HG03066 (cell line): Measurements from ENCODE around the gene IGSF11.
"Not testable (repeated sequence)": the region's sequence is repeated elsewhere in the genome, so short reads cannot be mapped to it uniquely, and the experiment has no call there.

Source experiments
- ATAC-seq: cut with Tn5 transposase; IDR thresholded peaks from one replicate; pipeline ENCODE4 v1.9.1; 2021; ENCODE audit warnings: low read depth; ENCODE audit not compliant: unreplicated experiment

The IGSF11 gene, protein sequence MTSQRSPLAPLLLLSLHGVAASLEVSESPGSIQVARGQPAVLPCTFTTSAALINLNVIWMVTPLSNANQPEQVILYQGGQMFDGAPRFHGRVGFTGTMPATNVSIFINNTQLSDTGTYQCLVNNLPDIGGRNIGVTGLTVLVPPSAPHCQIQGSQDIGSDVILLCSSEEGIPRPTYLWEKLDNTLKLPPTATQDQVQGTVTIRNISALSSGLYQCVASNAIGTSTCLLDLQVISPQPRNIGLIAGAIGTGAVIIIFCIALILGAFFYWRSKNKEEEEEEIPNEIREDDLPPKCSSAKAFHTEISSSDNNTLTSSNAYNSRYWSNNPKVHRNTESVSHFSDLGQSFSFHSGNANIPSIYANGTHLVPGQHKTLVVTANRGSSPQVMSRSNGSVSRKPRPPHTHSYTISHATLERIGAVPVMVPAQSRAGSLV

DNA sequence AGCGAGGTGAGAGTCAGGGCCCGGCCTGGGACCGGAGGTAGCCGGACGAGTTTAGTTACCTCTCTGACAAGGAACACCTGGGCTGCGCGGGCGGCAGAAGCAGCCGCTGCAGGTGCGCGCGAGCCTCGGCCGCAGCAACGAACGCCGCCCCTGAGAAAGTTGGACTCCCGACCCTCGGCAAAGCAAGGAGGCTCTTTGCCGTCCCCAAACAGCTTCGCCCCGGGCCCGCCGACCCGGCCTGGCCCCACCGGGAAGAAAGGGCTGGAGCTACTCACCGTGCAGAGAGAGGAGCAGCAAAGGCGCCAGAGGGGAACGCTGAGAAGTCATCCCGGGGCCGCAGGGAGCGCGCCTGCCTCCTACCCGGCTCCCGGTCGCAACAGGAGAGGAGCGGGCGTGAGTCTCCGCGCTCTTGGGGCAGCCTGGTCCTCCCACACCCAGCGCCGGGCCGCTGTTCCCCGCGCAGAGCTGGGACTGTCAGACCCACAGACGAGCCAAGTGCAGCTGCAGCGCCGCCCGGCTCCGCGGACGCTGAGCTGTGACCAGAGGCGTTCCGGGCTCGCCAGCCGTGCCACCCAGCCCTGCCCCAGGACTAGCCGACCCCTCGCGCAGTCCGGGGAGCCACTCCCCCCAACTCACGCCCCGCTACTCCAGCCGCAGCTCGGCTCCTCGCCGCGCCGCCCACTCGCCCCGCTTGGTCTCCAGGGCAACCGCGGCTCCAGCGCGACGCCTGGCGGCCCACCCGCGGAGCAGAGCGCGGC lies at the start of gene IGSF11:
IGSF11 (minus strand) TSS at position 591 of the 758 bp plus-strand sequence; CDS start at position 327, 264 bp downstream.
- ATAC-seq = peak; percentile 92

DNA sequence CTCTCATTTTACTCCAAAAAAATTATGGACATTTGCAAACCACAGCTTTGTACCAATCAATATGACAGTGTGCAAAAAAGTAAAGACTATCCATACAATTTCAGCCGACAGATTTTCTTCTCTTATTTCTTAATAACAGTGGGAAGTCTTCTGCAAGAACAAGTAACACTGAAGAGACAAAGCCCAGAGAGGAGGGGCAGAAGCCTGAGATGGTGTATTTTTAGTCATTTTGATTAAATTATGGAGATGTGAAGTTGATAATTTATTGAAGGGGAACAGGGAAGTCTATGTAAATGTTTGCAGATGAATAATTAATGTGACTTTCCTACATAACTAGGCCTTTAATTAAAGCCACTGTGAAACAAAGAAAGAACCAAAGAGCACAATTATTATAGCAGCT lies 45.7 kb upstream of the IGSF11 start:
- no peak for ATAC-seq

DNA sequence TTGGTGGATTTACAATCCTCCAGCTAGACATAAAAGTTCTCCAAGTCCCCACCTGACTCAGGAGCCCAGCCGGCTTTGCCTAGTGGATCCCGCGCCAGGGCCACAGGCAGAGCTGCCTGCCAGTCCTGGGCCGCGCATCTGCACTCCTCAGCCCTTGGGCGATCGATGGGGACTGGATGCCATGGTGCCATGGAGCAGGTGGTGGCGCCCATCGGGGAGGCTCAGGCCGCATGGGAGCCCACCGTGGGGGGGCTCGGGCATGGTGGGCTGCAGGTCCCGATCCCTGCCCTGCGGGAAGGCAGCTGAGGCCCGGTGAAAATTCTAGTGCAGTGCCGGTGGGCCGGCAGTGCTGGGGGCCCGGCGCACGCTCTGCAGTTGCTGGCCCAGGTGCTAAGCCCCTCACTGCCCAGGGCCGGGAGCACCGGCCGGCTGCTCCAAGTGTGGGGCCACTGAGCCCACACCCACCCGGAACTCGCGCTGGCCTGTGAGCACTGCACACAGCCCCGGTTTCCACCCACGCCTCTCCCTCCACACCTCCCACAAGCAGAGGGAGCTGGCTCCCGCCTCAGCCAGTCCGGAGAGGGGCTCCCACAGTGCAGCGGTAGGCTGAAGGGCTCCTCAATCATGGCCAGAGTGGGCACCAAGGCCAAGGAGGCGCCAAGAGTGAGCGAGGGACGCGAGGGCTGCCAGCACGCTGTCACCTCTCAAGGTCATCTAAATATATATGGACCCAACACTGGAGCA lies 38.8 kb upstream of the IGSF11 start:
- ATAC-seq = no peak

DNA sequence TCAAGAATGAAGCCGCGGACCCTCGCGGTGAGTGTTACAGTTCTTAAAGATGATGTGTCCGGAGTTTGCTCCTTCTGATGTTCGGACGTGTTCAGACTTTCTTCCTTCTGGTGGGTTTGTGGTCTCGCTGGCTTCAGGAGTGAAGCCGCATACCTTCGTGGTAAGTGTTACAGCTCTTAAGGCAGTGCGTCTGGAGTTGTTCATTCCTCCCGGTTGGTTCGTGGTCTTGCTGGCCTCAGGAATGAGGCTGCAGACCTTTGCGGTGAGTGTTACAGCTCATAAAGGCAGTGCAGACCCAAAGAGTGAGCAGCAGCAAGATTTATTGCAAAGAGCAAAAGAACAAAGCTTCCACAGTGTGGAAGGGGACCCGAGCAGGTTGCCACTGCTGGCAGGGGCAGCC lies 37.8 kb upstream of the IGSF11 start:
- ATAC-seq = not testable (repeated sequence)

DNA sequence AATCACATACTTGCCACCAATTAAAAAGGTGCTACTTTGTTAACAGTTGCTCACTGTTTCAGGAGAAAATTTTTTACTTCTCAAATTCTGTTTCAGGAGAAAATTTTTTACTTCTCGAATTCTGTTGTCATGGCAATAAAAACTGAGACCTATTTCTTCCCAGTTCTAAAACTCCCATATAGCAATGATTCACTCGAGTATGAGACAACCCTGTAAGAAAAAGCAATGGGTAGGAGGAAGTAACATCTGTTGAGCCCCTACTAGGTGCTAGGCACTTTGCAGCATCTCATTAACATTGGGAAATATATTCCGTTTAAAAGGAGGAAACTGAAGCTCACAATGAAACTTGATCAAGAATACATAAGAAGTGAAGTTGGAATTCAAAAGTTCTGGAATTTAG lies 35.1 kb upstream of the IGSF11 start:
- no peak for ATAC-seq

DNA sequence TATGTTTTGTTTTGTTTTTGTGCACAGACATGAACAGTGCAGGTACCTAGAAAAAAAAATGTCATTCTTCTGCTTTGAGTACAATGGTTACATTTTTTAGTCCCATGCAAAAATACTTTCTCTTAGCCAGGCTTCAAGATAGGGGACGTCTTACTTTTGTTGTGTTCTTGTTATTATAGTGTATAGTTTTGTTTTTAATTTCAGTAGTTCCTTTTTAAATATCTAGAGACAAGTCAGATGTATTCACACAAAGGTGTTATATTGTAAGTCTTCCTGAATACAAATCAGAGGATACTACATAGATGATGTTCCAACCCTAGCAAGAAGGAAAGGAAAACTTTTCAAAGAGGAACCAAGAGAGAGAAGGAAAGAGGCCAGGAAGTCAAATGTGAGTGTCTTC lies 28.8 kb upstream of the IGSF11 start:
- no peak for ATAC-seq

DNA sequence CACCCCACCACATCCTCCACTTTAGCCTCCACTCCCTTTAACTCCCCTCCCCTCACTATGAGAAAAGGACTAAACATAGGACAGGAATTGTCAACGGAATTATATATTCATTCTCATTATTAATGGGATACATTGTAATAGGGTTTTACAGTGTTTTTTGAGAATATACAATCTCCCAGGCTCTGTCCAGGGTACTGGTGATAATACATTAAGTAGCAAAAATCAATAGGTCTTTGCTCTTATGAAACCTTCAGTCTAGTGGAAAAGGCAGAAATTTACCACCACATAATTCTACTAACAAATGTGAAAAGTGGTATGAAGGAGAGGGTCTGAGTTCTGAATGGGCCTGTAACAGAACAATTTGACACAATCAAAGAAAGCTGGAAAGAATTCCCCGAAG lies 28.2 kb upstream of the IGSF11 start:
- ATAC-seq = no peak

DNA sequence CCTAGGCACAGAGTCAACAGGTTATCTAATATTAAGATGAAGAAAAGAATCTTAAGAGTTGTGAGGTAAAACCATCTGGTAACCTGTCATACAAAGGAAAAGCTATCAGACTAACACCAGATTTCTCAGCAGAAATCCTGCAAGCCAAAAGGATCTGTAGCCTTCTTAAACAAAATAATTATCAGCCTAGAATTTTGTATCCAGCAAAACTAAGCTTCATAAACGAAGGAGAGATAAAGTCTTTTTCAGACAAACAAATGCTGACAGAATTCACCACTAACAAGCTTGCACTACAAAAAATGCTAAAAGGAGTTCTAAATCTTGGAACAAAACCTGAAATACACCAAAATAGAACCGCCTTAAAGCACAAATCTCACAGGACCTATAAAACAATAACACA lies 9.9 kb upstream of the IGSF11 start:
- no peak for ATAC-seq

DNA sequence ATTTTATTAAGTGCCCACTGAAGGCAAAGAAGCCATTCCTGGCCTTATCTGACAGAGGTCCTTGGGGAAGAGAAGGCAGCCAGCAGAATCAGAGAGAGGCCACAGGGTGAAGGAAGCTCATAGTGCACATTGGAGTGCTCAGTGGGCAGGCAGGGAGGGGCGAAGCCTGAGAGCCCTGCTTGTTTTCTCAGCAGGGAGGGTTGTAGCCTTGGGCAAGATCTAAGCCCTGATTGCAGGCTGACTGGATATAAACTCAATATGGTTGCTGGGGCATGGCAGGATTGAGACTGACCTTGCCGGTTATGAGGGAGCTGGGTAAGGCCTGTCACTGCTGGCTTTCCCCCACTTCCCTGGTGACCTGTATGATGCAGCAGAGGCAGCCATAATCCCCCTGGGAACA lies 7.5 kb upstream of the IGSF11 start:
- no peak for ATAC-seq

DNA sequence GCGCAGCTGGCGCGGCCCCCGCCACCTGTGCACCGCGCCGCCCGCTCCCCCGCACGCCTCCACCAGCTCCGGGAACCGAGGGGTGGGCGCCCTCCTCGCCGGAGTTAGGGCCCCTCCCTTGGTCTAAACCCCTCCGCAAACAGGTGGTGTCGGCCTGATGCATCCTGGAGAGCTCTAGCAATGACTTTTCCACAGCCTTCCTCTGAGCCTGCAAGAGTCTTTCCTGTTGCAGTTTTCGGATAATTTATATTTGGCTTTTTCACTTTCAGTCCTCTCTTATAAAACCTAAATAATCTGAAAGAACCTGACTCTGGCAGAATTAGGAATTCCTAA lies 334 bp upstream of the IGSF11 start:
- no peak for ATAC-seq

DNA sequence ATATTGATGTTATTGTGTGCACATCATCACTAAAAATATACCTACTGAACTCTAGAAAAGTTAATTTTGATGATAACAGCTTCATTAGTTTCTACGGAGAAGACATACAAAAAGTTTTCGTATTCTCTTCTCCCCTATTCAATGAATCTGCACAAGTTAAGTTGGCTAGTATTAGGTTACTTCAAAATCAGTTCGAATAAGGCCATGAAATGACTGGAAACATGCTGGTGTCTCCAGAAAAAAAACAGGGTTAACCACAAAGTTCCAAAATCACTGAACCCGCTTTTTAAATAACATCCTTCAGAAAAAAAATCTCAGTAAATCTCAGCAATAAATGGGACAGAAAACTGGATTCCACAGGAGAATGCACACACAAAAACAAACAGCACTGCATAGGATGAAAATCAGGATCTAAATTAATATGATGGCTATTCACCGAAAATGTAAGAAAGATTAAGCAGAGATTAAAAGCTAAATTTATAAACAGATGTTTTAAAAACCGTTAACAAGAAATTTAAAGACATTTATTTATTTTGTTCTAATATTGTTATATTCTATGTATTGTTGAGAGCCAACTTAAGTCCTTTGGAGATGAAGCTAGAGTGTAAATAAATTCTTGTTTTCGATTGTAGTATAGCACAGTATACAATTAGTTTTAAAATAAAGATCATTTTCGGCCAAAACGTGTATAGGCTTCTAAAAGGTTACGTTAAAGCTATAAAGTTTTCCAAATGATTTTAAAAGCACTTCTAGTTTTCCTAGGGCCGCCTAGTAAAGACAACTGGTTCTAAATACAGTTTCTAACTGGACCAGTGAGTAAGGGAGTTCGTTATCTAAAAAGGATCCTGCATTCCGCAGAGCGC lies 1.0 kb downstream of the IGSF11 start:
- no peak for ATAC-seq

DNA sequence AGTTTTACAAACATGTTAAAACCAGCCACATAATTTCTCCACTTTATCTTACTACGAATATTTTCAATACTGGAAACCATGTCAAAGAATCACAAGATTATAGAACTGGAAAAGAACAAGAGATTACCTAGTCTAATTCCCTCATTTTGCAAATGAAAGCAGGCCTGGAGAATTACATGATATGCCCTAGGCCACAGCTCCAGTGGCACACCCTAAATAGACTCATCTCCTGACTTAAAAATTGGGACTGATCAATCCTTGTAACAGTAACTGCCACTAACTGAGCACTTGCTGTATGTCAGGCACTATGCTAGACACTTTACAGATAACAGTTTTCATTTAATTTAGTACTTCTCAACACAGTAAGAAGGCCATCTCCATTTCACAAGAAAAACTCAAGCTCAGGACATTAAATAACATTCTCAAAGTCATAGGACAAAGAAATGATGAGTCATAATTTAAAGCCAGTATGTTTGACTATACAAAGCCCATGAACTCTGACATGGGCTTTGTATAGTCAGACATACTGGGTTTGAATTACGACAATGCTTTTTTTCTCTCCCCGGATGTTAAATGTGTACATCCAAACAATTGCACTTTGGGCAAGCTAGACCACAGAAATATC lies 9.4 kb downstream of the IGSF11 start:
- ATAC-seq = no peak

DNA sequence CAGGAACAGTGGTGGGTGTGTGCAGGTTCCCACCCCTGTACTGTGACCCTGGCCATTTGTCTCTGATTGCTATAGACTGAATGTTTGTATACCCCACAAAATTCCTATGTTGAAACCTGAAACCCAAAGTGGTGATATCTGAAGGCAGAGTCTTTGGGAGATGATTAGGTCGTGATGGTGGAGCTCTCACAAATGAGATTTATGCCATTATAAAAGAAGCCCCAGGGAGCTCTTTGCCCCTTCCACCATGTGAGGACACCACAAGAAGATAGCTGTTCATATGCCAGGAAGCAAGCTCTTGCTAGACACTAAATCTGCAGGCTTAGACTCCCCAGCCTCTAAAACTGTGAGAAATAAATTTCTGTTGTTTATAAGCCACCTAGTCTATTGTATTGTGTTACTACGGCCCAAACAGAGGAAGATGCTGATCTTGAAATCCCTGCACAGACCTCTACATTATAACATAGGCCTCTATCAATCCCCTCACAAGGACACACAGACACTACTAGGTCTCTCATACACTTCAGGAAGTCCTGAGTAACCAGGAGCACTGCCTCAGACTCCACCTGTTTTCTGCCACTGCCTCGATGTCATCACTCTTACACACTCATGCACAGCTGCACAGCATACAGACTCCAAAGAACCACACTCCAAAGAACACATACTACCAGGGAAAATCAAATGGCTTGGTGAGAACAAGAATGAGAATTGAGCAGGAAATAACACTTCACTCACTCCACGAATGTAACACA lies 14.7 kb downstream of the IGSF11 start:
- ATAC-seq = no peak

DNA sequence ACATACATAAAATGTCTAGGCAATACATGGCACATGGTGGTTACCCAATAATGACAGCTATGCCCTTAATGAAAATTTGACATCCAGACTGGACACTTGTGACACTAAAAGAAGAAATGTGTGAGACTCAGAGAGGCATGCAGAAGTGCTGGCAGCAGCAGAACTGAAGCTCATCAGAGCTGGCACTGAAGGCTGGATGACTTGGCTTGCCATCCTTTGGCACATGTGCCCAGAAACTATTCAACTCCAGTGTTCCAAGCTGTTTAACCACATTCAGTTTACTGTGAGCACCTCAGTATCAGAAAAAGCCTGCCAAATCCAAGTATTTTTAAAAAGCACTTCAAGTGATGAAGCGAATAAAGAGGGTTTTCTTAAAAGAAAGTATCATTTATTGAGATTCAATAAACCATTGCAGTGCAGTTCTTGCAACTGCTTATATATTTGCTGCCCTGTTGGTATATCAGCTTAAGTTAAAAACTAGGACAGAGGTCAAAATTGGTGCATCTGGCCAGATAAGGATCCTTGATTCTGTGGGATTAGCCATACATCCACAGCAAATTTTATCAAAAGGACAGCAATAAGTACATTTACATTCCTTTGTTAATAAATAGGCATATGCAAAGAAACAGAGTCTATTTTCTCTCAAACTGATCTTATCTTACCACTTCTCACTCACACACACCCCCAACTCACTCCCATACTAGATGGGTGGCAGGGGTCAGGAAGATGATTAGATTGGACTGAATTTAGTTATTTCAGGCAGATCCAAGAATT lies 15.8 kb downstream of the IGSF11 start:
- ATAC-seq = no peak

DNA sequence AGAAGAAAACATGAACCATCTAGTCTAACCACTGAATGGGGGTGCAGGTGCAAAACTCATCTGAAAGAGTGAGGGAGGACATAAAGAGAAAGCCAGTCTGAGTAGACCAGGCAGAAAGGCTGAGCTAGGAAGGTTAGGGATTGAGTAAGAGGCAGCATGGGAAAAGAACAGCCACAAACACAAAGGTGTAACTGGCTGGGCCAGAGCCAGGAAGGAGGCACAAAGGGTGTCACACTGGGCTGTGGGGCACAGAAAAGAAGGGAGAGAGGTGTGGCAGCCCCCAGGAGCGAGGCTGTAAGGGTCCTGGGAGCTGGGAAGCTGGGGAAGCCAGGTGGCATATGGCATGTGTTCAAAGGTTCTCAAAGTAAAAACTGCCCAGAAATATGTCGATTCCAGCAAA lies 18.7 kb downstream of the IGSF11 start:
- ATAC-seq = no peak

DNA sequence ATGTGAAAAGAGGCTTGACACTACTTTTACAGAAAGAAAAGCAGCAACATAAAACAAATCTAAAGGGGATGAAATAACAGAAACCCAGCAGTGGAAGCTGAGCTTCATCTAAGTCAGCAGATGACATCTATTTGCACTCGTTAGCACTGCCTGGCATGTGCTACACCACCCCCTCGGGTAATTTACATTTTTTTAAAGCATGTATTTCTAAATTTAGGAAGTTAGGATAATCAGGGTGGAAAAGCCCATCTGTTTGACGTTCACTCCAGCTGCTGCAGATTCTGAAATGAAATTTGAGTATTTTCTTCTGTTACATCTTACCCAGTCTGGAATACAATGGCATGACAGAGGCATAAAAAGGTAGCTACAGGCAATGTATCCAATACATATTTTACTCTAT lies 20.7 kb downstream of the IGSF11 start:
- no peak for ATAC-seq

DNA sequence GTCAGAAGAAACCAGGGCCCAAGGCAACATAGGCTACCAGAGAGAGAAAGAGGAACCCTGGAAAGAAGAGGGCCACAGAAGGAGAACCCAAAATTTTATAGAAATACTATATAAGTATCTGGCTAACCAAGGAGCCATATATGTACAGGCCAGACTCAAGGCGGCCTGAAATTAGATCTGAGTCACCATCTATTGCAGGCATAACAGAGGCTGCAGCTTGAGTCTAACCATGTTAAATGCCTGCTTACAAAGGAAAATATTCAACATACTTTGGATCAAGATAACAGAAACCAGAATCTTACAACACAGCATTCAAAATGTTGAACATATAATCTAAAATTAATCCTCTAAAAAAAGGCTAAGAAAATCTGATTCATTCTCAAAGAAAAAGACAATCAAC lies 23.1 kb downstream of the IGSF11 start:
- no peak for ATAC-seq

DNA sequence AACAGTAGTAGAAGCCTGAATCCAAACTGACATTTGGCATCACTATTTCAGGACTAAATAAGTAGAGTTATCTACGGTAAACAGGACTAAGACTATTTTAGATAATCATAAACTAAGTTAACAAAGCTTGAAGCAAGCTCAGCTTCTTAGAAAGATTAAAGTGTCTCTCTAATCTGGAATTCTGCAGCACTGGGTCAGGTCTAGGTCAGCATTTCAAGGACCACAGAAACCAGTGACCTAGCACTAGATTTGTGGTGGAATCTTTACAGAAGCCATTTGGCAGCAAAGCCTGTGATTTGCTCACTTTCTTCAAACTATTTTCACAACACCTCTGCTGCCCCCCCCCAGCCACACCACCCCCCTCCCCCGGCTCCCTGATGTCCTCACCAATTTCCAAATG lies 37.5 kb downstream of the IGSF11 start:
- ATAC-seq = no peak

DNA sequence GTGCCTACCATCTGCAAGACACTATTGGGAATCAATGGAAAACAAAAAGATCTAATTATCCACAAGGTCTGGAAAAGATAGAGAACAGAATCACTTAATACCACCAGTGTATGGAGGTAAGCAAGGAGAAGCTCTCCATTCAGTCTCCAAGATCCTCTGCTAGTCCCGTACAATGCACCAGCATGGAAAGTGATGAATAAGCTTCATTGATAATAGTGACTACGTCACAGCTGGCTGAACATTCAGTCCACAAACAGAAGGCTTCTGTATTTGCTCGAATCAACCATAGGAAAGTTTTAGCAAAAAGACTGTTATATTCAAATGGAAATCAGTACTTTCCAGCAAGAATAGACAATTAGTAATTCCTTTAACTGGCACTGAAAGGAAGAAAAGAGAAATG lies 42.9 kb downstream of the IGSF11 start:
- no peak for ATAC-seq
